DND-41 (cell line): ENCODE data around the gene ERBB2.

Experiments used
- ATAC-seq: fragments of 200-7000 bp; cut with Tn5 transposase; 3 replicates; pipeline ENCODE4 v1.9.1; 2021; ENCODE audit warnings: low read depth; ENCODE audit not compliant: insufficient read depth
- DNase-seq: peaks from one replicate; pipeline ENCODE4 v3.0.0-alpha.2; 2020
- H2AFZ ChIP-seq: 2 replicates; pipeline ENCODE4 v1.6.0; 2012; ENCODE audit warnings: low read depth, low read length
- H3K27ac ChIP-seq: 2 replicates; pipeline ENCODE4 v1.5.1; 2012; ENCODE audit warnings: low read length, inconsistent platforms
- H3K27me3 ChIP-seq: fragments of 200-600 bp; sonication (generic); 2 replicates; pipeline ENCODE4 v1.6.0; 2012; ENCODE audit warnings: low read length, mild to moderate bottlenecking, inconsistent platforms; ENCODE audit not compliant: insufficient read depth, poor library complexity
- H3K36me3 ChIP-seq: 2 replicates; pipeline ENCODE4 v1.5.1; 2012; ENCODE audit warnings: low read length, inconsistent platforms; ENCODE audit not compliant: insufficient read depth
- H3K4me1 ChIP-seq: 2 replicates; pipeline ENCODE4 v1.5.1; 2012; ENCODE audit warnings: mild to moderate bottlenecking, low read length; ENCODE audit not compliant: insufficient read depth
- H3K4me2 ChIP-seq: 2 replicates; pipeline ENCODE4 v1.6.0; 2012; ENCODE audit warnings: mild to moderate bottlenecking, moderate library complexity, low read length, inconsistent platforms; ENCODE audit not compliant: insufficient read depth
- H3K4me3 ChIP-seq, 2 experiments: fragments of 200-600 bp in 1 of 2; shearing (Covaris generic) in 1 of 2; 2 replicates each; pipeline ENCODE4 v1.5.1; 2012 to 2016; ENCODE audit warnings: inconsistent platforms in 2 of 2, low read length in 2 of 2, mild to moderate bottlenecking in 2 of 2, low read depth in 1 of 2, moderate library complexity in 1 of 2
- H3K79me2 ChIP-seq: 2 replicates; pipeline ENCODE4 v1.6.0; 2012; ENCODE audit warnings: low read length, inconsistent platforms; ENCODE audit not compliant: insufficient read depth
- H3K9ac ChIP-seq: 2 replicates; pipeline ENCODE4 v1.6.0; 2012; ENCODE audit warnings: low read depth, mild to moderate bottlenecking, inconsistent platforms, low read length, moderate library complexity
- H3K9me3 ChIP-seq: 2 replicates; pipeline ENCODE4 v1.5.1; 2012; ENCODE audit warnings: low read length, moderate library complexity, mild to moderate bottlenecking, inconsistent platforms; ENCODE audit not compliant: insufficient read depth, severe bottlenecking
- H4K20me1 ChIP-seq: 2 replicates; pipeline ENCODE4 v1.6.0; 2012; ENCODE audit warnings: low read length; ENCODE audit not compliant: insufficient read depth
- CTCF ChIP-seq: IDR thresholded peaks from 2 replicates; pipeline ENCODE4 v1.5.1; 2012; ENCODE audit warnings: borderline replicate concordance, low read length, moderate library complexity, mild to moderate bottlenecking; ENCODE audit not compliant: poor library complexity, severe bottlenecking; ENCODE audit errors: extremely low read depth
- EZH2 ChIP-seq: IDR thresholded peaks from 3 replicates; pipeline ENCODE4 v1.6.1; 2012; ENCODE audit warnings: borderline replicate concordance, low read depth, mild to moderate bottlenecking, moderate library complexity, low read length, inconsistent platforms; ENCODE audit not compliant: severe bottlenecking

The ERBB2 gene

GRCh38 chr17:39706383-39706782, 6.5 kb downstream of the ERBB2 start:
- Histone ChIP-seq H3K36me3 (no peaks in the 10 kb centered on the region), H3K27ac (no peak overlapping the region), H2AFZ (no peak overlapping the region), H3K4me2 (no peak overlapping the region), H3K4me1 (no peaks in the 10 kb centered on the region), H3K4me3 (no peak overlapping the region), H3K79me2 (no peaks in the 10 kb centered on the region), H3K9ac (no peak overlapping the region), H3K9me3 (no peaks in the 10 kb centered on the region), H4K20me1 (no peaks in the 10 kb centered on the region), H3K27me3 (no peaks in the 10 kb centered on the region)
- TF ChIP-seq EZH2 (no peak), CTCF (no peak)
- ATAC-seq (no peak), DNase-seq (no peak)

- Histone ChIP-seq H3K79me2 (no peaks in the 10 kb centered on the region), H3K4me3 (no peak overlapping the region), H3K4me1 (no peaks in the 10 kb centered on the region), H3K27me3 (no peaks in the 10 kb centered on the region), H3K36me3 (no peaks in the 10 kb centered on the region), H3K9ac (no peak overlapping the region), H3K27ac (no peak overlapping the region), H4K20me1 (no peaks in the 10 kb centered on the region), H3K9me3 (no peaks in the 10 kb centered on the region), H3K4me2 (no peak overlapping the region), H2AFZ (no peak overlapping the region)
- TF ChIP-seq CTCF = no peak
- TF ChIP-seq EZH2 = no peak
- DNase-seq (no peak), ATAC-seq (0 out of 3 replicates have a peak, but pooled peaks have one; percentile 44)
Measured at GRCh38 chr17:39706921-39707337, 7.1 kb downstream of the ERBB2 start.

DNA sequence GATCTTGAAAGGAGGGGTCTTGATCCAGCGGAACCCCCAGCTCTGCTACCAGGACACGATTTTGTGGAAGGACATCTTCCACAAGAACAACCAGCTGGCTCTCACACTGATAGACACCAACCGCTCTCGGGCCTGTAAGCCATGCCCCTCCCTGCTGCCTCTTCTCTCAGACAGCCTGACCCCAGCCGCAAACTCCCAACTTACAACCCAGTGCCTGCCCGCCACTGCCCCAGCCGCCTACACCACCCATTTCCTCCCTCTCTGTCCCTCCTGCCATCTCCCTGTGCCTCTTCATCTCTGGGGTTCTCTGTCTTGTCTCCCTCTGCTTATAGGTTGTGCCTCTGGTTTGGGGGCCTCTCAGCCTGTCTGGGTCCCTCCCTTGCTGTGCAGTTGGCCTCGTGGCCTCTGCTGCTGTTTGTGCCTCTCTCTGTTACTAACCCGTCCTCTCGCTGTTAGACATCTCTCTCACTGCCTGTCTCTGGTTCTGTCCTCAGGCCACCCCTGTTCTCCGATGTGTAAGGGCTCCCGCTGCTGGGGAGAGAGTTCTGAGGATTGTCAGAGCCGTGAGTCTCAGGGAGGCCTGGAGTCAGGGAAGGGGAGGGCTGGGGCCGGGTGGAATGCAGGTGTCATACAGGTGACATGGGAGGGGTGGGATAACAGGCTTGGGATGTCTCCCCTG, 9.6 kb downstream of the ERBB2 start:
- no peaks in the 10 kb centered on the region for H3K9me3 ChIP-seq

More for the DNA sequence above, 9.6 kb downstream of the ERBB2 start:
- no peaks in the 10 kb centered on the region for H3K36me3 ChIP-seq
- no peak overlapping the region; the same call in 1 of the 2 replicates for H3K9ac ChIP-seq
- no peak overlapping the region for H2AFZ ChIP-seq
- H3K79me2 ChIP-seq = no peaks in the 10 kb centered on the region
- no peaks in the 10 kb centered on the region for H3K27me3 ChIP-seq
- H3K4me2 ChIP-seq = no peak overlapping the region
- DNase-seq (no peak), ATAC-seq (no peak)
- TF ChIP-seq EZH2 (no peak), CTCF (no peak)
- no peaks in the 10 kb centered on the region for H3K4me1 ChIP-seq
- H3K4me3 ChIP-seq = no peak overlapping the region
- no peak overlapping the region for H3K27ac ChIP-seq
- H4K20me1 ChIP-seq = no peaks in the 10 kb centered on the region
